Effector memory CD8-positive, alpha-beta T cell (primary cell): ENCODE results near the gene ZMAT2.
"Not testable (repeated sequence)": the region's sequence is repeated elsewhere in the genome, so short reads cannot be mapped to it uniquely, and the experiment has no call there.

Experiments used
- ATAC-seq: fragments of 150-1000 bp; cut with Tn5 transposase; replicated peaks from 2 replicates; pipeline ENCODE4 v1.10.0; 2021; ENCODE audit warnings: mild to moderate bottlenecking, moderate library complexity
- DNase-seq, 3 experiments: peaks; one replicate each; pipeline ENCODE4 v3.0.0; 2021
- H3K27ac Mint-ChIP-seq, 2 donors: one replicate each; pipeline ENCODE4 v1.8.0; 2022; ENCODE audit warnings: mild to moderate bottlenecking in 2 of 2, mixed read lengths in 2 of 2, moderate library complexity in 2 of 2
- H3K27me3 Mint-ChIP-seq, 2 donors: one replicate each; pipeline ENCODE4 v1.8.0; 2022; ENCODE audit warnings: mixed read lengths in 2 of 2
- H3K36me3 Mint-ChIP-seq: one replicate; pipeline ENCODE4 v1.8.0; 2022; ENCODE audit warnings: mild to moderate bottlenecking, moderate library complexity, mixed read lengths; ENCODE audit not compliant: insufficient read depth
- H3K4me1 Mint-ChIP-seq, 2 donors: one replicate each; pipeline ENCODE4 v1.8.0; 2022; ENCODE audit warnings: low read depth in 2 of 2, mixed read lengths in 2 of 2
- H3K4me3 Mint-ChIP-seq, 2 donors: one replicate each; pipeline ENCODE4 v1.8.0; 2022; ENCODE audit warnings: mild to moderate bottlenecking in 2 of 2, mixed read lengths in 2 of 2, moderate library complexity in 2 of 2
- H3K9me3 Mint-ChIP-seq, 2 donors: one replicate each; pipeline ENCODE4 v1.8.0; 2022; ENCODE audit warnings: mixed read lengths in 2 of 2

Gene ZMAT2

GRCh38 chr5:140678993-140679392, 21.3 kb upstream of the ZMAT2 start:
- Mint-ChIP-seq H3K4me1 (peaks cover 0 to 3% of the 10 kb centered on the region in 2 donors), H3K27me3 (no peaks in the 10 kb centered on the region), H3K27ac (no peak overlapping the region), H3K4me3 (no peak overlapping the region), H3K9me3 (no peaks in the 10 kb centered on the region), H3K36me3 (peaks cover 37% of the 10 kb centered on the region)
- no peak for DNase-seq
- no peak for ATAC-seq

GRCh38 chr5:140690376-140690932, 9.8 kb upstream of the ZMAT2 start:
- Mint-ChIP-seq H3K4me3 (peak overlapping the region; percentile 99), H3K4me1 (peaks cover 23 to 26% of the 10 kb centered on the region in 2 donors), H3K27me3 (no peaks in the 10 kb centered on the region), H3K9me3 (no peaks in the 10 kb centered on the region), H3K27ac (peak overlapping the region; percentile 98 to 99), H3K36me3 (peaks cover 36% of the 10 kb centered on the region)
- ATAC-seq (no peak), DNase-seq (no peak)

- no peaks in the 10 kb centered on the region for H3K27me3 Mint-ChIP-seq
- peak within 1 kb of the TSS; percentile 99 for H3K4me3 Mint-ChIP-seq
- ATAC-seq (peak; percentile 96), DNase-seq (peak; percentile 73 to 75 (median 74))
- peaks cover 34% of the 10 kb centered on the region for H3K36me3 Mint-ChIP-seq
- H3K4me1 Mint-ChIP-seq: peaks cover 25 to 26% of the 10 kb centered on the region in 2 donors
- H3K27ac Mint-ChIP-seq: peak within 1 kb of the TSS; percentile 98 to 99
- no peaks in the 10 kb centered on the region for H3K9me3 Mint-ChIP-seq
Measured at GRCh38 chr5:140690941-140691924, 9.0 kb upstream of the ZMAT2 start, which contains the start of the genes HARS1 and HARS2. HARS1 (minus strand) TSS chr5:140691370; CDS start chr5:140691304, 66 bp downstream. HARS2 (plus strand) TSS chr5:140691455; CDS start chr5:140691649, 194 bp downstream.

- Mint-ChIP-seq H3K4me1 (peaks cover 22 to 24% of the 10 kb centered on the region in 2 donors), H3K27me3 (no peaks in the 10 kb centered on the region), H3K27ac (no peak overlapping the region), H3K9me3 (no peaks in the 10 kb centered on the region), H3K4me3 (no peak overlapping the region), H3K36me3 (peaks cover 48% of the 10 kb centered on the region)
- ATAC-seq (no peak), DNase-seq (no peak)
Measured at GRCh38 chr5:140694276-140694675, 6.0 kb upstream of the ZMAT2 start.

- peak overlapping the region in 1 of 2 donors; percentile 29 for H3K27ac Mint-ChIP-seq
- H3K36me3 Mint-ChIP-seq: peaks cover 52% of the 10 kb centered on the region
- H3K4me1 Mint-ChIP-seq: peaks cover 19 to 24% of the 10 kb centered on the region in 2 donors
- no peak overlapping the region for H3K4me3 Mint-ChIP-seq
- no peaks in the 10 kb centered on the region for H3K9me3 Mint-ChIP-seq
- no peaks in the 10 kb centered on the region for H3K27me3 Mint-ChIP-seq
- DNase-seq (no peak), ATAC-seq (no peak)
Measured at GRCh38 chr5:140696891-140697492, 3.3 kb upstream of the ZMAT2 start.

GRCh38 chr5:140707812-140708211, 7.6 kb downstream of the ZMAT2 start:
- peaks cover 11 to 16% of the 10 kb centered on the region in 2 donors for H3K4me1 Mint-ChIP-seq
- peaks cover 77% of the 10 kb centered on the region for H3K36me3 Mint-ChIP-seq
- no peaks in the 10 kb centered on the region for H3K27me3 Mint-ChIP-seq
- no peak overlapping the region for H3K4me3 Mint-ChIP-seq
- DNase-seq (no peak), ATAC-seq (no peak)
- H3K9me3 Mint-ChIP-seq: no peaks in the 10 kb centered on the region
- no peak overlapping the region for H3K27ac Mint-ChIP-seq

- H3K27me3 Mint-ChIP-seq, H3K4me3 Mint-ChIP-seq, H3K9me3 Mint-ChIP-seq, H3K27ac Mint-ChIP-seq, DNase-seq, ATAC-seq: not testable (repeated sequence)
- Mint-ChIP-seq H3K36me3 (peaks cover 68% of the 10 kb centered on the region), H3K4me1 (peaks cover 11 to 16% of the 10 kb centered on the region in 2 donors)
Measured at GRCh38 chr5:140708787-140709186, 8.5 kb downstream of the ZMAT2 start.

- Mint-ChIP-seq H3K4me3 (peak overlapping the region; percentile 94 to 99), H3K4me1 (peaks cover 11 to 16% of the 10 kb centered on the region in 2 donors), H3K36me3 (peaks cover 47% of the 10 kb centered on the region), H3K27ac (peak overlapping the region; percentile 99), H3K9me3 (no peaks in the 10 kb centered on the region), H3K27me3 (no peaks in the 10 kb centered on the region)
- peak; percentile 84 for ATAC-seq
- DNase-seq: peak; percentile 83 to 95 (median 88)
Measured at GRCh38 chr5:140710899-140711552, 10.8 kb downstream of the ZMAT2 start.

- DNase-seq (no peak), ATAC-seq (no peak)
- peaks cover 39% of the 10 kb centered on the region for H3K36me3 Mint-ChIP-seq
- no peaks in the 10 kb centered on the region for H3K9me3 Mint-ChIP-seq
- H3K4me1 Mint-ChIP-seq: peaks cover 11 to 16% of the 10 kb centered on the region in 2 donors
- peak overlapping the region; percentile 94 to 99 for H3K4me3 Mint-ChIP-seq
- H3K27ac Mint-ChIP-seq: peak overlapping the region; percentile 99
- no peaks in the 10 kb centered on the region for H3K27me3 Mint-ChIP-seq
Measured at GRCh38 chr5:140711794-140712193, 11.5 kb downstream of the ZMAT2 start.

GRCh38 chr5:140713562-140714094, 13.4 kb downstream of the ZMAT2 start:
- H3K36me3 Mint-ChIP-seq: peaks cover 28% of the 10 kb centered on the region
- no peak overlapping the region for H3K27ac Mint-ChIP-seq
- no peaks in the 10 kb centered on the region for H3K27me3 Mint-ChIP-seq
- peaks cover 11 to 16% of the 10 kb centered on the region in 2 donors for H3K4me1 Mint-ChIP-seq
- no peak overlapping the region for H3K4me3 Mint-ChIP-seq
- DNase-seq (no peak), ATAC-seq (no peak)
- H3K9me3 Mint-ChIP-seq: no peaks in the 10 kb centered on the region

GRCh38 chr5:140716238-140716637, 16.0 kb downstream of the ZMAT2 start:
- H3K4me3 Mint-ChIP-seq, DNase-seq, H3K9me3 Mint-ChIP-seq, ATAC-seq, H3K27me3 Mint-ChIP-seq, H3K27ac Mint-ChIP-seq: not testable (repeated sequence)
- Mint-ChIP-seq H3K4me1 (peaks cover 3 to 12% of the 10 kb centered on the region in 2 donors), H3K36me3 (peaks cover 12% of the 10 kb centered on the region)

- no peak overlapping the region for H3K27ac Mint-ChIP-seq
- H3K4me1 Mint-ChIP-seq: peaks cover 0 to 4% of the 10 kb centered on the region in 2 donors
- H3K4me3 Mint-ChIP-seq: no peak overlapping the region
- no peaks in the 10 kb centered on the region for H3K36me3 Mint-ChIP-seq
- no peak for DNase-seq
- H3K27me3 Mint-ChIP-seq: peaks cover 0 to 11% of the 10 kb centered on the region in 2 donors
- no peaks in the 10 kb centered on the region for H3K9me3 Mint-ChIP-seq
- no peak for ATAC-seq
Measured at GRCh38 chr5:140718266-140718592, 18.0 kb downstream of the ZMAT2 start.

- not testable (repeated sequence) for H3K36me3 Mint-ChIP-seq, H3K4me1 Mint-ChIP-seq, H3K27ac Mint-ChIP-seq, H3K4me3 Mint-ChIP-seq, DNase-seq, H3K9me3 Mint-ChIP-seq, ATAC-seq
- peaks cover 5 to 26% of the 10 kb centered on the region in 2 donors for H3K27me3 Mint-ChIP-seq
Measured at GRCh38 chr5:140720738-140721137, 20.5 kb downstream of the ZMAT2 start.
